HEK293T (cell line): ENCODE data around the gene MAP2K5.

Experiments
- BHLHE40 ChIP-seq: fragments of 450-650 bp; IDR thresholded peaks from 2 replicates; pipeline ENCODE4 v1.6.1; 2016; ENCODE audit warnings: mild to moderate bottlenecking, moderate library complexity, borderline replicate concordance
- ELF4 ChIP-seq: fragments of 450-650 bp; IDR thresholded peaks from 2 replicates; pipeline ENCODE4 v1.6.1; 2017; ENCODE audit warnings: antibody characterized with exemption
- FOXA1 ChIP-seq: fragments of 450-650 bp; IDR thresholded peaks from 2 replicates; pipeline ENCODE4 v1.6.1; 2016; ENCODE audit warnings: mild to moderate bottlenecking
- FOXK2 ChIP-seq: fragments of 450-650 bp; IDR thresholded peaks from 2 replicates; pipeline ENCODE4 v1.6.1; 2016; ENCODE audit warnings: mild to moderate bottlenecking
- FOXM1 ChIP-seq: fragments of 450-650 bp; IDR thresholded peaks from 2 replicates; pipeline ENCODE4 v1.6.1; 2017; ENCODE audit warnings: mild to moderate bottlenecking, borderline replicate concordance
- HDGF ChIP-seq: fragments of 450-650 bp; IDR thresholded peaks from 2 replicates; pipeline ENCODE4 v1.6.1; 2017; ENCODE audit warnings: antibody characterized with exemption, borderline replicate concordance
- LEF1 ChIP-seq: fragments of 450-650 bp; IDR thresholded peaks from 2 replicates; pipeline ENCODE4 v1.6.1; 2017; ENCODE audit warnings: mild to moderate bottlenecking, borderline replicate concordance
- NFRKB ChIP-seq: fragments of 450-650 bp; IDR thresholded peaks from 2 replicates; pipeline ENCODE4 v1.6.1; 2016; ENCODE audit warnings: mild to moderate bottlenecking, moderate library complexity
- PKNOX1 ChIP-seq: fragments of 450-650 bp; IDR thresholded peaks from 2 replicates; pipeline ENCODE4 v1.6.1; 2016
- SP1 ChIP-seq: fragments of 450-650 bp; IDR thresholded peaks from 2 replicates; pipeline ENCODE4 v1.6.1; 2017
- SUZ12 ChIP-seq: fragments of 450-650 bp; IDR thresholded peaks from 2 replicates; pipeline ENCODE4 v1.6.1; 2016; ENCODE audit warnings: mild to moderate bottlenecking
- TARDBP ChIP-seq: fragments of 450-650 bp; IDR thresholded peaks from 2 replicates; pipeline ENCODE4 v1.6.1; 2016
- ZNF384 ChIP-seq: fragments of 450-650 bp; IDR thresholded peaks from 2 replicates; pipeline ENCODE4 v1.6.1; 2016

GRCh38 chr15:67801142-67801541 is 258.6 kb downstream of the MAP2K5 start:
- TF ChIP-seq ZNF384 (no peak), LEF1 (no peak), FOXA1 (no peak), FOXM1 (no peak), BHLHE40 (no peak), FOXK2 (no peak), SP1 (no peak), ELF4 (no peak), PKNOX1 (no peak), TARDBP (no peak), NFRKB (no peak), HDGF (no peak), SUZ12 (no peak)
